GM12892 (cell line): ENCODE data around the gene RSPH9.

Experiments
- POLR2A ChIP-seq: IDR thresholded peaks from 2 replicates; pipeline ENCODE4 v1.6.1; 2011; ENCODE audit warnings: low read depth, low read length, control low read depth
- POLR2AphosphoS5 ChIP-seq: IDR thresholded peaks from 2 replicates; pipeline ENCODE4 v1.6.1; 2011; ENCODE audit warnings: low read depth, low read length, control low read depth
- TAF1 ChIP-seq: IDR thresholded peaks from 2 replicates; pipeline ENCODE4 v1.6.1; 2011; ENCODE audit warnings: low read depth, mild to moderate bottlenecking, control low read depth, low read length, borderline replicate concordance

- TF ChIP-seq POLR2A: no peak
- no peak for TF ChIP-seq POLR2AphosphoS5
- no peak for TF ChIP-seq TAF1
These were observed 74.7 kb downstream of the RSPH9 start for GRCh38 chr6:43719511-43719910.
